Parathyroid adenoma (tissue), 2 donors: ENCODE results near the gene RAP1GAP2.

Experiments used
- H2AFZ ChIP-seq: fragments of 300-600 bp; sonication (generic); one replicate; pipeline ENCODE4 v1.7.0; 2017; ENCODE audit warnings: antibody characterized with exemption, mild to moderate bottlenecking
- H3K27ac ChIP-seq: fragments of 300-600 bp; sonication (generic); one replicate; pipeline ENCODE4 v1.7.0; 2017
- H3K27me3 ChIP-seq: fragments of 300-600 bp; sonication (generic); one replicate; pipeline ENCODE4 v1.7.0; 2017; ENCODE audit warnings: low read length; ENCODE audit not compliant: control insufficient read depth, insufficient read depth
- H3K36me3 ChIP-seq: fragments of 300-600 bp; sonication (generic); one replicate; pipeline ENCODE4 v1.7.0; 2017; ENCODE audit warnings: low read length; ENCODE audit not compliant: control insufficient read depth, insufficient read depth
- H3K4me1 ChIP-seq: fragments of 300-600 bp; sonication (generic); one replicate; pipeline ENCODE4 v1.7.0; 2017; ENCODE audit warnings: control low read depth
- H3K4me2 ChIP-seq: fragments of 300-600 bp; sonication (generic); one replicate; pipeline ENCODE4 v1.7.0; 2017; ENCODE audit warnings: low read length
- H3K4me3 ChIP-seq: fragments of 300-600 bp; sonication (generic); one replicate; pipeline ENCODE4 v1.7.0; 2017; ENCODE audit warnings: low read depth, low read length
- H3K79me2 ChIP-seq: fragments of 300-600 bp; sonication (generic); one replicate; pipeline ENCODE4 v1.7.0; 2017; ENCODE audit warnings: control low read depth
- H3K9ac ChIP-seq: fragments of 300-600 bp; sonication (generic); one replicate; pipeline ENCODE4 v1.7.0; 2017; ENCODE audit warnings: mild to moderate bottlenecking
- H3K9me3 ChIP-seq: fragments of 300-600 bp; sonication (generic); one replicate; pipeline ENCODE4 v1.7.0; 2017; ENCODE audit warnings: low read length; ENCODE audit not compliant: control insufficient read depth
- CTCF ChIP-seq: fragments of 300-600 bp; sonication (generic); IDR thresholded peaks from one replicate; pipeline ENCODE4 v1.7.0; 2017; ENCODE audit warnings: antibody characterized with exemption, mild to moderate bottlenecking
- donor health status: primary hyperparathyroidism.

RAP1GAP2 gene

GRCh38 chr17:2958706-2959222, 162.5 kb downstream of the RAP1GAP2 start:
- no peak for TF ChIP-seq CTCF
- Histone ChIP-seq H3K27me3 (no peaks in the 10 kb centered on the region), H3K9me3 (no peaks in the 10 kb centered on the region), H3K79me2 (peaks cover 2% of the 10 kb centered on the region), H3K4me2 (no peak overlapping the region), H3K9ac (no peak overlapping the region), H3K4me1 (peaks cover 7% of the 10 kb centered on the region), H3K27ac (no peak overlapping the region), H3K36me3 (no peaks in the 10 kb centered on the region), H3K4me3 (no peak overlapping the region), H2AFZ (no peak overlapping the region)

- no peak overlapping the region for H2AFZ ChIP-seq
- no peak overlapping the region for H3K4me3 ChIP-seq
- H3K27me3 ChIP-seq: no peaks in the 10 kb centered on the region
- no peak for TF ChIP-seq CTCF
- no peak overlapping the region for H3K9ac ChIP-seq
- H3K9me3 ChIP-seq: no peaks in the 10 kb centered on the region
- H3K4me1 ChIP-seq: peaks cover 7% of the 10 kb centered on the region
- no peak overlapping the region for H3K4me2 ChIP-seq
- no peaks in the 10 kb centered on the region for H3K36me3 ChIP-seq
- H3K79me2 ChIP-seq: peaks cover 2% of the 10 kb centered on the region
- H3K27ac ChIP-seq: no peak overlapping the region
Measured at GRCh38 chr17:2959371-2960130, 163.3 kb downstream of the RAP1GAP2 start.

GRCh38 chr17:2961446-2961845, 165.2 kb downstream of the RAP1GAP2 start:
- no peak overlapping the region for H3K4me3 ChIP-seq
- H2AFZ ChIP-seq: no peak overlapping the region
- no peaks in the 10 kb centered on the region for H3K79me2 ChIP-seq
- no peak overlapping the region for H3K27ac ChIP-seq
- H3K4me1 ChIP-seq: peaks cover 8% of the 10 kb centered on the region
- no peak for TF ChIP-seq CTCF
- no peak overlapping the region for H3K9ac ChIP-seq
- H3K27me3 ChIP-seq: no peaks in the 10 kb centered on the region
- no peaks in the 10 kb centered on the region for H3K9me3 ChIP-seq
- no peak overlapping the region for H3K4me2 ChIP-seq
- H3K36me3 ChIP-seq: no peaks in the 10 kb centered on the region

GRCh38 chr17:2962236-2962635, 166.0 kb downstream of the RAP1GAP2 start:
- no peaks in the 10 kb centered on the region for H3K36me3 ChIP-seq
- TF ChIP-seq CTCF: no peak
- H3K27me3 ChIP-seq: no peaks in the 10 kb centered on the region
- no peak overlapping the region for H3K4me3 ChIP-seq
- peaks cover 8% of the 10 kb centered on the region for H3K4me1 ChIP-seq
- H3K9me3 ChIP-seq: no peaks in the 10 kb centered on the region
- H3K4me2 ChIP-seq: no peak overlapping the region
- no peak overlapping the region for H2AFZ ChIP-seq
- no peak overlapping the region for H3K9ac ChIP-seq
- no peaks in the 10 kb centered on the region for H3K79me2 ChIP-seq
- H3K27ac ChIP-seq: no peak overlapping the region

GRCh38 chr17:2962729-2963128, 166.5 kb downstream of the RAP1GAP2 start:
- Histone ChIP-seq H3K4me2 (no peak overlapping the region), H3K27me3 (no peaks in the 10 kb centered on the region), H3K4me3 (no peak overlapping the region), H3K9ac (no peak overlapping the region), H3K79me2 (no peaks in the 10 kb centered on the region), H3K9me3 (no peaks in the 10 kb centered on the region), H3K27ac (no peak overlapping the region), H3K36me3 (no peaks in the 10 kb centered on the region), H3K4me1 (peaks cover 8% of the 10 kb centered on the region), H2AFZ (no peak overlapping the region)
- TF ChIP-seq CTCF: no peak
